Stomach (tissue), 4 donors: ENCODE measurements around the gene MYD88.

Source experiments
- EP300 ChIP-seq: sonication (generic); formaldehyde crosslinking; IDR thresholded peaks from one replicate; pipeline ENCODE4 v1.6.1; 2017; ENCODE audit warnings: antibody characterized with exemption
- POLR2A ChIP-seq, 4 donors: fragments of 450-650 bp; IDR thresholded peaks; one replicate each; pipeline ENCODE4 v1.6.1; 2016; ENCODE audit warnings: antibody characterized with exemption in 4 of 4, control low read depth in 2 of 4, mild to moderate bottlenecking in 1 of 4, moderate library complexity in 1 of 4
- POLR2AphosphoS5 ChIP-seq, 3 donors: sonication (generic); formaldehyde crosslinking; IDR thresholded peaks; one replicate each; pipeline ENCODE4 v1.6.1; 2016; ENCODE audit warnings: antibody characterized with exemption in 3 of 3
- TF ChIP-seq, protein P1 (sequence below), 7 experiments: fragments of 450-650 bp in 4 of 7; fragments of 200-600 bp in 3 of 7; sonication (generic) in 3 of 7; IDR thresholded peaks; one replicate each; pipeline ENCODE4 v1.5.1; 2016 to 2019; ENCODE audit warnings: antibody characterized with exemption in 7 of 7, control low read depth in 2 of 7, mild to moderate bottlenecking in 1 of 7

DNA sequence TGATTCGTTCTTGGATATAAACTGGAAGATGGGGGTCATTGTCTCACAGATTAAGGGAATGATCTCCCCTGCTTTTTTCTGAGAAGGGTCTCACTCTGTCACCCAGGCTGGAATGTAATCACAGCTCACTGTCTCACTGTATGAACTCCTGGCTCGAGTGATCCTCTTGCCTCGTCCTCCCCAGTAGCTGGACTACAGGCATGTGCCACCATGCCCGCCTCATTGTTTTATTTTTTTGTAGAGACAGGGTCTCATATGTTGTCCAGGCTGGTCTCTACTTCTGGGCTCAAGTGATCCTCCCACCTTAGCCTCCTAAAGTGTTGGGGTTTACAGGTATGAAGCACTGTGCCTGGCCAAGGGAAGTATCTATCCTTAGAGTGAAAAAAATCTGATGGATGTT lies 32.3 kb downstream of the MYD88 start:
- TF ChIP-seq POLR2A (IDR thresholded peaks at IDR 0.05) = no peak
- TF ChIP-seq, protein P1, sequence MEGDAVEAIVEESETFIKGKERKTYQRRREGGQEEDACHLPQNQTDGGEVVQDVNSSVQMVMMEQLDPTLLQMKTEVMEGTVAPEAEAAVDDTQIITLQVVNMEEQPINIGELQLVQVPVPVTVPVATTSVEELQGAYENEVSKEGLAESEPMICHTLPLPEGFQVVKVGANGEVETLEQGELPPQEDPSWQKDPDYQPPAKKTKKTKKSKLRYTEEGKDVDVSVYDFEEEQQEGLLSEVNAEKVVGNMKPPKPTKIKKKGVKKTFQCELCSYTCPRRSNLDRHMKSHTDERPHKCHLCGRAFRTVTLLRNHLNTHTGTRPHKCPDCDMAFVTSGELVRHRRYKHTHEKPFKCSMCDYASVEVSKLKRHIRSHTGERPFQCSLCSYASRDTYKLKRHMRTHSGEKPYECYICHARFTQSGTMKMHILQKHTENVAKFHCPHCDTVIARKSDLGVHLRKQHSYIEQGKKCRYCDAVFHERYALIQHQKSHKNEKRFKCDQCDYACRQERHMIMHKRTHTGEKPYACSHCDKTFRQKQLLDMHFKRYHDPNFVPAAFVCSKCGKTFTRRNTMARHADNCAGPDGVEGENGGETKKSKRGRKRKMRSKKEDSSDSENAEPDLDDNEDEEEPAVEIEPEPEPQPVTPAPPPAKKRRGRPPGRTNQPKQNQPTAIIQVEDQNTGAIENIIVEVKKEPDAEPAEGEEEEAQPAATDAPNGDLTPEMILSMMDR (IDR thresholded peaks at IDR 0.05) = no peak
- no peak for TF ChIP-seq EP300
- TF ChIP-seq POLR2AphosphoS5 (IDR thresholded peaks at IDR 0.05) = no peak
